GOT3 (cell line): ENCODE data around the gene SASS6.
"Not testable (repeated sequence)": the region's sequence is repeated elsewhere in the genome, so short reads cannot be mapped to it uniquely, and the experiment has no call there.

ENCODE experiments used
- DNase-seq: peaks from one replicate; lab custom pipeline; 2025; ENCODE audit warnings: mixed read lengths; lab: John Stamatoyannopoulos, UW

The SASS6 gene

DNA sequence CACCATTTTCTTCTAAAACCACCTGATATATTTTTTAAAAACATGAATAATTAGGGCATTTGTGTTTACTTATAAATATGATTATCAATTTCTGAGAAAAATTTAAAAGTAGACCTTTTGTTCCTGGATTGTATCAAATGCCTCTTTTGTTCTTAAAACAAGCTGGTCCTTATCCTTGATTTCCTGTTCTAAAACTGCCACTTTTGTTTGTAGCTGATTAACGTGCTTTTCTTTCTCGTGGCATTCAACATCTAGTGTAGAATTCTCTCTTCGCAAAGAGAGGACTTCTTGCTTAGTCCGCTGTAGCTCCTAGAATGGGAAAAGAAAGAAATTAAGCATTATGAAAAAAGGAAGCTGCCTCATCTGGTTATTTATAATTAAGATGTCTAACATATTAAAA, 25.0 kb downstream of the SASS6 start:
- DNase-seq, result no peak

DNA sequence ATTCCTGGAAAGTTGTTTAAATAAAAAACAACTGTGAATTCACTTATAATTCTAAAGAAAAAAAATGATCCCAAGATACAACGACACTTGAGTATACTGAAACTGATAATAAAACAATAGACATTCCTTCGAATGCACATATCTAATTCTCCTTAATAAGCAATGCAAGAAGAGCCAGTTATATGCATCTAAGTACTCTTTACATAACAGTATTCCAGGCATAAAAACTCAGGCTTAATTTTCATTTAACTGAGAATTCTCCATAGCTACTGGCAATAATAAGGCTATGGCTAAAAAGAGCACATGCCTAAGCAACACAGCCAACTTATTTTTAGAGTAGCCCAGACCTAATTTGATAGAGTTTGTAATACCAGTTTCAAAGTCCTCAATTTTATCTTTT, 31.2 kb downstream of the SASS6 start:
- no peak for DNase-seq

GRCh38 chr1:100100202-100100601, 32.5 kb downstream of the SASS6 start:
- DNase-seq, result no peak

DNA sequence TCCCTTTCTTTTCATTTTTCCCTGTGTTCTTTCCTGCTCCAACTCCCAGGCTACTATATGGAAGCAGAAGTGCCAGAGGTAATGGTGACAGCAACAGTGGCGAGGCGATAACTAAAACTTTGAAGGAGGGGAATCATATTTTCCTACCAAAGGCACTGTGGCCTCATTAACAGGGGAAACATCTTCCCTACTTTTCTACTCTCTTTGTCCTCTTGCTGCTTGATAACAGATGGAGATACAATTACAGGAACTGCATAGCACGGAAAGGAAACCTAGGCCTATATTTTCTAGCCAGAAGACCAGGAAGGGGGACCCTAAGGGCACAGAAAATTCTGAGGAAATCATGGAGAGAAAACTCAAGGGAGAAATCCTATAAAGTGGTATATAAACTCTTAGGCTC, 42.3 kb downstream of the SASS6 start:
- no peak for DNase-seq

GRCh38 chr1:100089082-100089481, 43.6 kb downstream of the SASS6 start:
- no peak for DNase-seq

DNA sequence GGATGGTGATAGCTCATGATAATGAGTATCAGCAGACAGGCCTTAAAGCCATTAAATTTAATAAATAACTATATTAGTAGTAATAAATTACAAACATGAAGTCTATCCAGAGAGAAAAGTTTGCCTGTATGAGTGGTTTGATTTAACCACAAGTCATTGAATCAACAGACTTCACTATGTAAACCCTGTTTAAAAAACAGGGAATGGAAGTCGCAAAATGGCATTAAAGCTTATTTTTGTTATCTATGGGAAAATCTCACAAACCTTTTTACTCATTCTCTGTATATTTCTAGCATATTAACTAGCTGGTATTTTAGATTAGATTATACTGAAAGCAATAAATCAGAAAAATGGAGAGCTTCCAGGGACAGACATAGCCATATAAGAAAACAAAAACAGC, 45.3 kb downstream of the SASS6 start:
- DNase-seq, result no peak

GRCh38 chr1:100080331-100080730, 52.4 kb downstream of the SASS6 start:
- DNase-seq, result no peak

- DNase-seq, result no peak
These were observed 55.2 kb downstream of the SASS6 start for GRCh38 chr1:100077531-100077930.

- DNase-seq, result no peak
These were observed 56.0 kb downstream of the SASS6 start for GRCh38 chr1:100076744-100077143.

GRCh38 chr1:100076319-100076718, 56.4 kb downstream of the SASS6 start:
- no peak for DNase-seq

- no peak for DNase-seq
These were observed 57.0 kb downstream of the SASS6 start for GRCh38 chr1:100075773-100076172.

DNA sequence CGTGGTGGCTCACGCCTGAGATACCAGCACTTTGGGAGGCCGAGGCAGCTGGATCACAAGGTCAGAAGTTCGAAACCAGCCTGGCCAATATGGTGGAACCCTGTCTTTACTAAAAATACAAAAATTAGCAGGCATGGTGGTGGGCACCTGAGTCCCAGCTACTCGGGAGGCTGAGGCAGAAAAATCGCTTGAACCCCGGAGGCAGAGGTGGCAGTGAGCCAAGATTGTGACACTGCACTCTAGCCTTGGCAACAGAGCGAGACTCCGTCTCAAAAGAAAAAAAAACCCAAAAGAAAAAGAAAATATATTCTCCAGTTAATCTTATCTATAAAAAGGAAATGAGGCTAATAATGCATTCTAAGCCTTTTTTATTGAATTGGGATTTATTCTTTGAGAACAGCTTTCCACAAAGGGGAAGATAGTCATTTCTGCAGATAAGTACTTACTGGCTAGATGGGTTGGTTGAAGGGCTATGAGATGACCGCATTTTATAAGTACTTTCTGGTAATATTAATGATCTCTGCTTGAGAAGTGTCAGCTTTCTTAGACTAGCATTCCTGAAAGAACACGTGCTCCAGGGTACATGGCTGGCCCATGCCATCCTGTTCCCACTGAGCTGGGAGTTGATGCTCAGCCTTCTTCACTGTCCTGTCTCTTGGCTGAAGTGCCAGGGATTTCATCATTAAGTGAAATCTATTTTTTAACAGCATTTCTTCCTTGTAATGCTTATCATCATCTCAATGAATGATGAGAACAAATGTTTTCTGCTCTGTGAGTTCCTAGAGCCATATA, 57.9 kb downstream of the SASS6 start:
- DNase-seq, result no peak

DNA sequence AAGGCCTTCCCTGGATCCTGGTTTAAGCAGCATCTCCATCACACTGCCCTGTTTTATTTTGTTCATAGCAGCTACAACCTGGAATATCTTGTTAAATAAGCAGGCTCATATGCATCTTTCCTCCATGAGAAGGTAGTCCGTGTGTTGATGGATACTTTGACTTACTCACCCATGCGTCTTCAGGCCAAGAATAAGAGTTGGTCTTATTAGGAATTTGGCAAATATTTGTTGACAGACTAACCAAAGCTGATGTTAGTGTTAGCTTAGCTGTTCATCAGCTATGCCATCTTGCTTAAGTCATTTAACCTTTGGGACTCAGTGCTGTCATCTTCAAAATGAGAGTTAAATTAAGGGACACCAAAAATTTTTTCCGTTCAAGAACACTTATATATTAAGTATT, 59.2 kb downstream of the SASS6 start:
- DNase-seq, result no peak

GRCh38 chr1:100070201-100070939, 62.4 kb downstream of the SASS6 start:
- no peak for DNase-seq

DNA sequence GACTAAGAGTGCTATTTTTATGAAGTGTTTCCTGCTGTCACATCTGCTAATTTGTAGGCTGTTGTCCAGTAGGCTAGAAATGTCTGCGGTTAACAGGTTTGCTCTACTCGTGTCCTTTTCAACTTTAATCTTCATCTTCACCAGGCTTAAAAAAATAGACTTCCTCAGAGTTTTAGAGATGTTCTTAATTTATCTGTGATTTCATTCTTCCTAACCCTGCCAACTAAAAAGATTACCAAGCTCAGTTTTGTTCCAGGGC, 66.8 kb downstream of the SASS6 start:
- no peak for DNase-seq

GRCh38 chr1:100065183-100065968, 67.4 kb downstream of the SASS6 start:
- no peak for DNase-seq

DNA sequence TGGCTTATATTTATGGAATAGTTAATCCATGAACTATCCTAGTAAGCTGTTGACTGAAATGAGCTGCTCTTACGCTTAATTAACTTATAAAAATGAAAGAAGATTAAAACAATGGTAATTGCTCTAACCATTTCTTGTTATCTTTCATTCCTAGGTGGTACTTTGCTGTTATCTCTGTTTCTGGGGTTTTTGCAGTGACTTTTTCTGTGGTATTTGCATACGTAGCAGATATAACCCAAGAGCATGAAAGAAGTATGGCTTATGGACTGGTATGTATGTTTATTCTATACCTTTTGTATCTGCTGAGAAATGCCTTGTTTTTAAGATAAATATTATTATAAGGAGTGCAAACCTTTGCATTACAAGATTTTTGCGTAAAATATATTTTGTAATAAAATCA, 71.0 kb downstream of the SASS6 start:
- no peak for DNase-seq

DNA sequence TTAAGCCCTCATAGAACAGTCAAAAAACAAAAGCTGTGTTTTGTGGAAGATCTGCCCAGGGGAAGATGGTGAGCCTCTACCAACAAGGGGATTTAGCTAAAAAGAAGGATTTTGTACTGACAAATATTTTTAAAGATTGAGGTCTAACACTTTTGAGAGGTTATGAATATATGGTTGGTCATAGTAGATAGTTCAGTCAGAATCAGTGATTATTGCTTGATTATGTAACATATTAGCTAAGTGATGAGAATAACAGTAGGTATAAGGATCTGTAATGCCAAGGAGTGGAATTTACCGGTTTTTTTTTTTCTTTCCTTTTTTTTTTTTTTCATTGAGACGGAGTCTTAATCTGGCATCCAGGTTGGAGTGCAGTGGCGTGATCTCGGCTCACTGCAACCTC, 79.0 kb downstream of the SASS6 start:
- no peak for DNase-seq

- DNase-seq, result no peak
These were observed 79.6 kb downstream of the SASS6 start for GRCh38 chr1:100053119-100053518.

- no peak for DNase-seq
These were observed 80.8 kb downstream of the SASS6 start for GRCh38 chr1:100051893-100052292.

DNA sequence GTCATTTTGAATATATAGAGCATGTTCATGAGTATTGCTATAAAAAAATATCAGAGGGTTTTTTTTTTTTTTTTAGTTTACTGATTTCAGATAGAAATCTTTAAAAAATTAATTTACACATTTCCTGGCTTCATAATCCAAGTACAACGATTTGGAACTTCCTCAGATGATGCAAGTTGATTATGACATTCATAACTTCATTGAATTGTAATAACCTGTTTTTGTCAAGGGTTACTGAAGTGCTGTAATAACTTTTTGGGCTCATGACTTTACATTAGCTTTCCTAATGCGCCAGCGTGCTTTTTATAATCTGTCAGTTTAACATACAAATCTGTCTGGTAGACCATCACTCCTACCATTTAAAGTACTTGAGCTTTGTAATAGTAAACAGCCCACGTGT, 81.3 kb downstream of the SASS6 start:
- DNase-seq, result no peak

- DNase-seq, result no peak
These were observed 82.6 kb downstream of the SASS6 start for GRCh38 chr1:100050139-100050538.

GRCh38 chr1:100047235-100047708, 85.5 kb downstream of the SASS6 start:
- not testable (repeated sequence) for DNase-seq
